HUDEP-2 (cell line): ENCODE results near the gene ZNF330.

Source experiments
- DNase-seq, 76 experiments: peaks; one replicate each; lab custom pipeline; 2025; ENCODE audit not compliant: unreplicated experiment in 76 of 76; lab: John Stamatoyannopoulos, UW

The ZNF330 gene

DNA sequence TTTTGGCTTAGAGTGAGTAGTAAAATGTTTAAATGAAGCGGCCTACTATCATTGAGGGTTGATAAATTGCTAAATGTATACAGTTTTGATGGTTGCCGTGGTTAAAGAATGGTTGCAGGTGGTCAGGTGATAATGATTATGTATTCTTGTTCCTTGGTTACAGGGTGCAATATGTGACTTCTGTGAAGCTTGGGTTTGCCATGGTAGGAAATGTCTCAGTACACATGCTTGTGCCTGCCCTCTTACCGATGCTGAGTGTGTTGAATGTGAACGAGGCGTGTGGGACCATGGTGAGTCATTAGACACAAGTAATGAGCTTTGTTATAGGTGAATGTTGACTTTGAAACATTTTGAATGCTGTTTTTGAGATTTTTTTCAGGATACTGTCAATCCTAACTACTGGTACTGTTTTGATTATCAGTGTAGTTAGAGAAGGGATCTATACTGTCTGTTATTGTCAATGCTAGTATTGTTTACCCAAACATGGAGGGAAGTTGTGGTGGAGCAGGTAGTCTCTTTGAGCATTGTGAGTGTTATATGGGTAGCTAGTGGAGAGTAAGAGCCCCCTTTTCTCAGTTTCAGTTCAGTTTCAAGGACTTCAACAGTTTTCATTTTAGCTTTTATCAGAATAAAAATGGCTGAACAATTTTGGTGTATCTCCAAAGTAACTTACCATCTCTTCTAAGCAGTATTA is 8.9 kb downstream of the ZNF330 start:
- no peak for DNase-seq

GRCh38 chr4:141233673-141234072 is 13.0 kb downstream of the ZNF330 start:
- DNase-seq: no peak

DNA sequence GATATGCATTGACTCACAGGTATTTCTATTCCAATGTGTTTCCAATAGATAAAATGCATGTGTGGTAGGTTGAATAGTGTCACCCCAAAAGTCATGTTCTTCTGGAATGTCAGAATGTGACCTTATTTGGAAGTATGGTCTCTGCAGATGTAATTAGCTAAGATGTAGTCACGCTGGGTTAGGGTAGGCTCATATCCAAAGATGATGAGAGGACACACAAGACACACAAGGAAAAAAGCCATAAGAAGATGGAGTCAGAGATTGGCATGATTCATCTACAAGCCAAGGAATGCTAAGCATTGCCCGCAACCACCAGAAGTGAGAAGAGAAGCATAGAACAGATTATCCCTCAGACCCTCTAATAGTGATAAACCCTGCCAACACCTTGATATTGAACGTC is 17.5 kb downstream of the ZNF330 start:
- DNase-seq: no peak

GRCh38 chr4:141240259-141240658 is 19.6 kb downstream of the ZNF330 start:
- DNase-seq: no peak

- no peak for DNase-seq
Observed at GRCh38 chr4:141240671-141241070, 20.0 kb downstream of the ZNF330 start.

DNA sequence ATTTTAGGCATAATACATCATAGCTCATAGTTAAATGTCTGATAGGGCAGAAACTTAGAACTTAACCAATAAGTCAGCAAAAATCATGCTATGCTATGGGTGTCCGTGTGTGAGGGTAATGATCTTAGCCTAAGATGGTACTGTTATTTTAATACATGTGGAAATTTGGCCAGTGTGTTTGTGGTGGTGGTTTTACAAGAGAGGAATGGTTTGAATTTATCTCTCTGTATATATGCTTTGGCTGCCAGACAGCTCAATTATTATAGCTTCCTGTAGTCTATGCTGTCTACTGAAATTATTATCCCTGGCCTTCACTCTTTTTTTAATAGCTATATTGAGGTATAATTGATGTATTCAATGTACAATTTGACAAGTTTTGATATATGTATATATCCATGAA is 21.3 kb downstream of the ZNF330 start:
- no peak for DNase-seq

- no peak for DNase-seq
Observed at GRCh38 chr4:141244419-141244818, 23.7 kb downstream of the ZNF330 start.

DNA sequence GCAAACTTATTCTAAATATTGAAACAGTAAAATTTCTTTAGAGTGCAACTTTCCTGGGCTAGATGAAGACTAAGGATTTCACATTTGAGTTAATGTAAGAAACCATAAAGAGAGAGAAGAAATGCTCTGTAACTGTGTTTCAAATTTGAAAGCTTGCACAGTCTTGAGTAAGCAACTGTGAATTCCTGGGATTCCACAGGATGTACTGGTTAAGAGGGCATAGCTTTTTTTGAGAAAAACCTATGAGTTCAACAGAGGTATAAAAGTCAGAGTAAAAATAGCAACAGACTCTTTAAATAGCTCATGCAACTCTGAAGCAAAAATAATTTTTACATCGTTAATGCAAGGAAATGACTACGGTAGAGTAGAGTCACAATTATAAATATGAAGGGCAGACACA is 25.5 kb downstream of the ZNF330 start:
- no peak for DNase-seq

DNA sequence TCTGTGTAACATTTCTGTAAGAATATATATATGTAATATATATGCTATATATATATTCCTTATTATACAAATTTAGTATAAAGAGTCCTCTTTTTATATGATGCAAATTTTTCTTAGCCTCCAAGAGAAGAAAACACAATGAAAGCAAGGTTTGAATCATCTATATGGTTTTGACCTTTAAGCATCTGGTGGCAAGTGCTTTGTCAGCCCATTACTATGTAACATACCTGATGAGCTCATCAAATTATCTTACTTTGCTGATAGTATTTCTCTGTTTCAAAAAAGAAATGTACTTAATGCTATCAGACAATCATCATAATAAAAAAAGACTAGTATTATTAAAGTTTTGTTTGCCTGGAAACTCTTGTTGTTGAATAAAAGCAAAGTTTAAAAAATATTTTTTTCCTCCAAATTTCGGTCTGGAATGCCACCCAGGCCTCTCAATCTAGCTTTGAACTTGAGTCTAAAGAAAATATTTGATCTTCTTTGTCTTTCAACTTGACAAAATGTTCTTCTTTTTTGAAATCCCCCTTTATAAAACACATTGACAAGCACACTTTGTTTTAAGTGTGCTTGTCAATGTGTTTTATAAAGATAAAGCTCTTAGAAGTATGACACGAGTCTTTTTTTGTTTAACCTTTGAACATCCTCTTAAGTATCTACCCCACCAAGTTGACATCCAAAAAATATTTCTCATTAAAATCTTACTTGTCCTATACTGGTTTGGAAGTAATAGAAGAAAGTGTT is 26.2 kb downstream of the ZNF330 start:
- no peak for DNase-seq

GRCh38 chr4:141247430-141247780 is 26.7 kb downstream of the ZNF330 start:
- DNase-seq: no peak

DNA sequence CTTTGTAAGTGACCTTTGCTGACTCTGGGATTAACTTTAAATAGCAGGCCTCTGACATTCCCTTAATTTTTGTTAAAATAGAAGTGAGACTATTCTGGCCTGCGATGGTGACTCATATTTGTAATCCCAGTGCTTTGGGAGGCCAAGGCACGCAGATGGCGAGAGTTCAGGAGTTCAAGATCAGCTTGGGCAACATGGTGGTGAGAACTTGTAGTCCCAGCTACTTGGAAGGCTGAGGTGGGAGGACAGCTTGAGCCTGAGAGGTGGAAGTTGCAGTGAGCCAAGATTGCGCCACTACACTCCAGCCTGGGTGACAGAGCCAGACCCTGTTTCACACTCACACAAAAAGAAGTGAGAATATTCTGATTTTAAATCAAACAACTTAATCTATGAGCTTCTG is 27.3 kb downstream of the ZNF330 start:
- no peak for DNase-seq

DNA sequence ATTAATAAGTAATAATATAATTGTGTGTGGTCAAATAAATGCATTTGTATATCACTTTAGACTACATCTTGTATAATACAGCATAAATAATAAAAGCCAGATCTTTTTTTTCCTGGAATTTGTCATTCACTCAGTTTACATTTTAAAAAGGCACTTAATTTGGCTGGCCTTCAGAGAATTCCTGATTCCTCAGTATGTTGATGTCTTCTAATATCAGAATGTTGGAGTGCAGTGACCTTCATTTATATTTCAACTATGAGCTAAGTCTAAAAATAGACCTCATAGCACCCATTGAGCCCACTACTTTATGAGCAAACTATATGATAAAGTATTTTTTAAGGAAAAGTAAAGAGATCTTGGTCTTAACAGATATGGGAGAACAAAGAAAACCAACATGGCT is 27.8 kb downstream of the ZNF330 start:
- no peak for DNase-seq

- DNase-seq: no peak
Observed at GRCh38 chr4:141254326-141254725, 33.6 kb downstream of the ZNF330 start.

- DNase-seq: no peak
Observed at GRCh38 chr4:141255016-141255415, 34.3 kb downstream of the ZNF330 start.

DNA sequence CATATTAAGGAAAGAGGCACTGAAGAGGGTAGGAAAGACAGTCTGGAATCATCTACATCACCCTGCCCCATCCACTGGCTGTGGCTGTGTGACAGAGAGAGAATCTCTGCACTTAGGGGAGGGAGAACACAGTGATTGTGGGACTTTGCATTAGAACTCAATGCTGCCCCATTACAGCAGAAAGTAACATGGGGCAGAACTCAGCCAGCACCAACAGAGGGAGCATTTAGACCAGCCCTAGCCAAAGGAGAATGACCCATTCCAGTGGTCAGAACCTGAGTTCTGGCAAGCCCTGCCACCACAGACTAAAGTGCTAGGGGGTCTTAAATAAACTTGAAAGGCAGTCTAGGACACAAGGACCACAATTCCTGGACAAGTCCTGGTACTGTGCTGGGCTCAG is 37.9 kb downstream of the ZNF330 start:
- no peak for DNase-seq

DNA sequence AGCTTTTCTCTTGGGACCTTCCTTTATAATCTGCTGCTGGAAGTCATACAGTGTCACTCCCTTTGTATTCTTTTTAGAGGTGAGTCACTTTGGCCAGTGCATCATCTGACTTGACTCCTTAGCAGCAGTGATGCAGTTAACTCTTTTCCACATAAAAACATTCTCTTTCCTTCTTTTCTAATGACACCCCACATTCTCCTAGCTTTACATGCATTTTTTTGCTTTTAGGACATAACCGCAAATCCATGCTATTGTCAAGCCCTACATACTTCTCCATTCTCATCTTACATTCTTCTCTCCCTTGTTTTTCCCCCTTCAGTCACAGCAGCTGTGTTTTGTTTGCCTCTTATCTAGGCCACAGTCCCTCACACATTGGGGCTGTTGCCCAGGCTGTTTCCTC is 55.1 kb downstream of the ZNF330 start:
- no peak for DNase-seq

DNA sequence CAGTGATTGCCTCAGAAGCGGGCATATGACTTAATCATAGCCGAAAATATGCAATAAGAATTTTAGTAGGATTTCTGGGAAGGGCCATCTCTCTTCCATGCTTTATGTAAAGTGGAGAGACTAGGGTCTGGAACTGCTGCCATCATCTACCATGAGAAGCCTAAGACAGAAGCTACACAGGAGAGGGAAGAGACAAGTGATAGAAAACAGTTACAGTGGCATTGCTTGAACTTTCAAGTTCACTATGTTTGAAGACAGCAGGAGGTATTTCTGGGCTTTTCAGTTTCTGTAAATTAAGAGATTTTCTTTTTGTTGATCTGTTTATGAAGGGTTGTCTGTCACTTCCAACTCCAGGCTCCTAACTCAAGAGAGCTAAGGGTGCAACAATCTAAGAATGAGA is 62.5 kb downstream of the ZNF330 start:
- no peak for DNase-seq

- DNase-seq: no peak
Observed at GRCh38 chr4:141283563-141283962, 62.9 kb downstream of the ZNF330 start.
